Gastrocnemius medialis (tissue), 4 donors: ENCODE data around the gene POLDIP3. TPM values are rescaled to one million over a fixed set of nuclear protein-coding genes. Genes with fewer than 3 reads are reported as not detected.

Experiments
- ATAC-seq, 2 donors: fragments of 150-250 bp; one replicate each; pipeline ENCODE4 v1.9.1; 2016
- DNase-seq, 2 donors: peaks; one replicate each; pipeline ENCODE4 v3.0.0-alpha.2; 2019
- H3K27ac ChIP-seq, 4 donors: fragments of 200-600 bp; sonication (generic); 1 replicate in 1 of 4; 2 replicates in 3 of 4; pipeline ENCODE4 v1.5.1; 2016 to 2018; ENCODE audit warnings: mild to moderate bottlenecking in 2 of 4, moderate library complexity in 1 of 4
- H3K27me3 ChIP-seq, 3 donors: fragments of 200-600 bp; sonication (generic) in 2 of 3; 1 replicate in 1 of 3; 2 replicates in 2 of 3; pipeline versions ENCODE4 v1.5.1 to v1.6.0; 2016 to 2019; ENCODE audit warnings: mild to moderate bottlenecking in 1 of 3, moderate library complexity in 1 of 3
- H3K36me3 ChIP-seq, 2 donors: fragments of 200-600 bp; sonication (generic) in 1 of 2; one replicate each; pipeline ENCODE4 v1.5.1; 2017 to 2018
- H3K4me1 ChIP-seq, 2 donors: fragments of 200-600 bp; sonication (generic) in 1 of 2; one replicate each; pipeline ENCODE4 v1.5.1; 2016 to 2017; ENCODE audit warnings: mild to moderate bottlenecking in 2 of 2
- H3K4me3 ChIP-seq, 4 donors: fragments of 200-600 bp; sonication (generic) in 3 of 4; 1 replicate in 1 of 4; 2 replicates in 3 of 4; pipeline ENCODE4 v1.5.1; 2016 to 2019; ENCODE audit warnings: mild to moderate bottlenecking in 2 of 4
- H3K9me3 ChIP-seq, 3 donors: fragments of 200-600 bp; sonication (generic) in 2 of 3; 1 replicate in 1 of 3; 2 replicates in 2 of 3; pipeline ENCODE4 v1.5.1; 2016 to 2019
- POLR2A ChIP-seq, 2 donors: fragments of 450-650 bp; IDR thresholded peaks; one replicate each; pipeline ENCODE4 v1.6.1; 2017; ENCODE audit warnings: antibody characterized with exemption in 2 of 2, mild to moderate bottlenecking in 2 of 2, moderate library complexity in 2 of 2
- in situ Hi-C, 4 donors: fragments of 200-750 bp; cut with MboI; loops; one replicate each; pipeline versions ENCODE4 v1.15.0 to v1.8.0; 2017; ENCODE audit warnings: low sequenced_read_pairs in 4 of 4
- intact Hi-C: fragments of 100-400 bp; cut with DNase I; formaldehyde crosslinking; loops from one replicate; pipeline ENCODE4 v1.15.1; 2023; ENCODE audit warnings: low total_unique reads
- total RNA-seq, 4 donors: library from RNA; depleted of rRNA; stranded (reverse); fragments of >200 nt; gene quantifications; one replicate each; pipeline versions ENCODE4 v1.1.0 to v1.2.3, GENCODE V29; 2016
- TF ChIP-seq, protein P1 (sequence below), 5 experiments: fragments of 450-650 bp in 3 of 5; fragments of 200-600 bp in 2 of 5; sonication (generic) in 2 of 5; IDR thresholded peaks in 4 of 5; conservative IDR thresholded peaks in 1 of 5; 1 replicate in 4 of 5; 2 replicates in 1 of 5; pipeline ENCODE4 v1.5.1; 2016 to 2019; ENCODE audit warnings: antibody characterized with exemption in 5 of 5, mild to moderate bottlenecking in 3 of 5, moderate library complexity in 3 of 5

POLDIP3 gene
- total RNA-seq, 4 donors from 2014 or later = 19.7 to 28.7 (median 23.0) TPM

DNA sequence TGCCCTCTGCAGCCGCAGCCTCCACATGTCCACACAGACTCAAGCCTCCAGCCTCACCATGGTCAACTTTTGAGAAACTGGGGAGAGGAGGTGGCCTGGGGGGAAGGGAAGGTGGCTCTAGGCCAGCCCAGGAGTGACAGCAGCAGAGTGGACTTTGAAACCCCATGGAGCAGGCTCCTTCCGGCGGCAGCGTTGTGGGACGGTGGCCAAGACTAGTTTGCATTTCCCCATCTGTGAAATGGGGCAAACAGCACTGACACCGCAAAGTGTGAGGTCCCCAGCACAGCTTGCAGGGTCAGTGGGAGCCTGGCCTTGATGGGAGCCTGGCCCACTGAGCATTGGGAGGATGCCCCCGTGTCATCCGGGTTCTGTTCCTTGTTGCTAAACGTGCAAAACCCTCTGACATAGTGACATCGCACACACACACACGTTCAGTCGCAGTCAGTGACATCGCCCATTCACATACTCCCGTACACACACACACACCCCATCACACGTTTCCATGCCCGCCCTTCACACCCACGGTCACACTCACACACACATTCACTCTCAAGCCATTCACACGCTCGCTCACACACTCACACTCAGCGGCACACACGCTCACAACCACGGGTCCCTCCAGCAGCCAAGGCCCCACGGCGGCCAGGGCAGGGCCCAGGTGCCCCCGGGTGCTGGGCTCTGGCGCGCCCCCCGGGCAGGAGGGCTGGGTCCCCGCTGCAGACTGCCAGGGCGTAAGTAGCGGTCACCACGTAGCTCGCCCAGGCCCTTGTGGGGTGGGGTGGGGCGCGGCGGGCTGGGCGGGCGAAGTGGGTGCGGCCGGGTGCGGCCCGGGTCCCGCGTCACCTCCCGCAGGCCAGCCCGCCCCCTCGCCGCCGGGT is 33.9 kb upstream of the POLDIP3 start:
- Histone ChIP-seq H3K9me3 (no peaks in the 10 kb centered on the region), H3K4me3 (peak overlapping the region; percentile 77 to 100 (median 93)), H3K36me3 (no peaks in the 10 kb centered on the region), H3K4me1 (peaks cover 50 to 53% of the 10 kb centered on the region in 2 donors), H3K27ac (peak overlapping the region; percentile 92 to 99 (median 98)), H3K27me3 (no peaks in the 10 kb centered on the region)
- intact Hi-C loops = loop anchor here (1.0 to 5.0 kb wide), 4 partner anchors 33 to 259 kb away; partner anchors contain the start of gene ARFGAP3
- ATAC-seq (peak; percentile 32 to 40), DNase-seq (peak; percentile 32 to 44)
- in situ Hi-C loops = no loop called here
- TF ChIP-seq, protein P1, sequence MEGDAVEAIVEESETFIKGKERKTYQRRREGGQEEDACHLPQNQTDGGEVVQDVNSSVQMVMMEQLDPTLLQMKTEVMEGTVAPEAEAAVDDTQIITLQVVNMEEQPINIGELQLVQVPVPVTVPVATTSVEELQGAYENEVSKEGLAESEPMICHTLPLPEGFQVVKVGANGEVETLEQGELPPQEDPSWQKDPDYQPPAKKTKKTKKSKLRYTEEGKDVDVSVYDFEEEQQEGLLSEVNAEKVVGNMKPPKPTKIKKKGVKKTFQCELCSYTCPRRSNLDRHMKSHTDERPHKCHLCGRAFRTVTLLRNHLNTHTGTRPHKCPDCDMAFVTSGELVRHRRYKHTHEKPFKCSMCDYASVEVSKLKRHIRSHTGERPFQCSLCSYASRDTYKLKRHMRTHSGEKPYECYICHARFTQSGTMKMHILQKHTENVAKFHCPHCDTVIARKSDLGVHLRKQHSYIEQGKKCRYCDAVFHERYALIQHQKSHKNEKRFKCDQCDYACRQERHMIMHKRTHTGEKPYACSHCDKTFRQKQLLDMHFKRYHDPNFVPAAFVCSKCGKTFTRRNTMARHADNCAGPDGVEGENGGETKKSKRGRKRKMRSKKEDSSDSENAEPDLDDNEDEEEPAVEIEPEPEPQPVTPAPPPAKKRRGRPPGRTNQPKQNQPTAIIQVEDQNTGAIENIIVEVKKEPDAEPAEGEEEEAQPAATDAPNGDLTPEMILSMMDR (IDR thresholded peaks at IDR 0.05 in 4 of 5, conservative IDR thresholded peaks at IDR 0.05 in 1 of 5) = no peak
- peak in 1 of 2 donors; percentile 58 for TF ChIP-seq POLR2A (IDR thresholded peaks at IDR 0.05)

DNA sequence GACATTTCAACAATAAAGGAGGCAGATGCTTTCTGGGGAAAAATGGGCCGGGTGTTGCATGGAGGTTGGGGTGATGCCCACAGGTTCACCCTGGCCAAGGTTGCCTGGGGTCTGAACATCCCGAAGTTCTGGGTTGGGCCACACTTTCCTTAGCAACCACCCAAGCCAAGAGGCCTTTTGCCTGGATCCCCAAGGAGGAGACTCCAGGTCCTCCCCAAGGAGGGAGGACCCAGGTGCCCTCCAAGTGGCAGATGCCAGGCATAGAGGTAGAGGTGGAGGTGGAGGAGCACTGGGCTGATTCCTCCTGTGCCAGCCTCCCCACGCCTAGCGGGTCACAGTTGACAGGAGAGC is 33.3 kb upstream of the POLDIP3 start:
- in situ Hi-C loops = no loop called here
- Histone ChIP-seq H3K36me3 (no peaks in the 10 kb centered on the region), H3K27me3 (no peaks in the 10 kb centered on the region), H3K27ac (peak overlapping the region; percentile 92 to 99 (median 98)), H3K9me3 (no peaks in the 10 kb centered on the region), H3K4me1 (peaks cover 54 to 59% of the 10 kb centered on the region in 2 donors), H3K4me3 (peak overlapping the region; percentile 77 to 100 (median 93))
- no peak for ATAC-seq
- TF ChIP-seq, protein P1 (IDR thresholded peaks at IDR 0.05 in 4 of 5, conservative IDR thresholded peaks at IDR 0.05 in 1 of 5) = no peak
- no peak for TF ChIP-seq POLR2A (IDR thresholded peaks at IDR 0.05)
- intact Hi-C loops = loop anchor here (1.0 to 5.0 kb wide), 4 partner anchors 33 to 259 kb away; partner anchors contain the start of gene ARFGAP3
- DNase-seq = no peak

DNA sequence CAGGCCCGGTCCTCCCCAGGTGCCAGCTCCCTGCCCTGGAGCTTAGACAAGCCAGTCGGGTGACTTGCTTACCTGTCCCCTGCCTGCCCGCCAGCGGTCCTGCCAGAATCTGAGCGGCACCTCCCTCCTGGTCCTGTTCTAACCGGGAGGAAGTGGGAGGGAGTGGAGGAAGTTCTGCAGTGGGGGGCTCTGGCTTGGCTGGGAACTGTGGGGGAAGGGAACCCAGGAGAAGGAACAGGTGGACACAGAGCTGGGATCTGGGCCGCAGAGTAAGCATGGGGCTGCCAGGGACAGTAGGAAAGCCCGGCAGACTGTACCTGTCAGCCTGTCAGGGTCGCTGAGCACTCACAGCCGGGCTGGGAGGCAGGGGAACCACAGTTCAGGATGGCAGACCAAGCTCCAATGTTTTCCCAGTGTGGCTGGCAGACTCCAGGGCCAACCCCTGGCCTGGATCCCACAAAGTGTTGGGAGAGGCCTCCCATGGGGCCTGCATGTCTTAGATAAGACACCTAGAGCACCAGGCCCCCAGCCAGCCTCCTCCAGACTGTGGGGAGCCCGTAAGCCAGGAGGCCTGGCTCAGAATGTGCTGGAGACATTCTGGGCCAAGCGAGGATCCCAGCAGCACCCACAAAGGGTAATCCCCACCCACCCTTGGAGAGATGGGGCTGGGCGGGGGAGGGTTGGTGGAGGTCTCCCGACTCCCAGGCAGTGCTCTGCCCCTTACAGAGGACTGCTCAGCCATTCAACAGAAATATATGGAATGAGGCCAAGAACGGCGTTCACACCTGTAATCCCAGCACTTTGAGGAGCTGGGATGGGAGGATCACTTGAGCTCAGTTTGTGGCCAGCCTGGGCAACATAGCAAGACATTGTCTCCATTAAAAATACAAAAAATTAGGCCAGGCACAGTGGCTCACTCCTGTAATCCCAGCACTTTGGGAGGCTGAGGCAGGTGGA is 32.2 kb upstream of the POLDIP3 start:
- H3K27ac ChIP-seq = peak overlapping the region; percentile 92 to 99 (median 98)
- no peaks in the 10 kb centered on the region for H3K36me3 ChIP-seq
- no peaks in the 10 kb centered on the region for H3K9me3 ChIP-seq
- no peaks in the 10 kb centered on the region for H3K27me3 ChIP-seq
- peaks cover 64 to 70% of the 10 kb centered on the region in 2 donors for H3K4me1 ChIP-seq
- TF ChIP-seq, protein P1 (IDR thresholded peaks at IDR 0.05 in 4 of 5, conservative IDR thresholded peaks at IDR 0.05 in 1 of 5) = no peak
- TF ChIP-seq POLR2A (IDR thresholded peaks at IDR 0.05) = peak in 1 of 2 donors; percentile 24
- DNase-seq (peak in 1 of 2 donors; percentile 58), ATAC-seq (peak in 1 of 2 donors; percentile 5)
- intact Hi-C loops (loop anchor here (5.0 kb wide), 3 partner anchors 40 to 260 kb away; partner anchors contain the start of gene ARFGAP3), in situ Hi-C loops (no loop called here)
- H3K4me3 ChIP-seq = peak overlapping the region; percentile 44 to 54 (median 48)

DNA sequence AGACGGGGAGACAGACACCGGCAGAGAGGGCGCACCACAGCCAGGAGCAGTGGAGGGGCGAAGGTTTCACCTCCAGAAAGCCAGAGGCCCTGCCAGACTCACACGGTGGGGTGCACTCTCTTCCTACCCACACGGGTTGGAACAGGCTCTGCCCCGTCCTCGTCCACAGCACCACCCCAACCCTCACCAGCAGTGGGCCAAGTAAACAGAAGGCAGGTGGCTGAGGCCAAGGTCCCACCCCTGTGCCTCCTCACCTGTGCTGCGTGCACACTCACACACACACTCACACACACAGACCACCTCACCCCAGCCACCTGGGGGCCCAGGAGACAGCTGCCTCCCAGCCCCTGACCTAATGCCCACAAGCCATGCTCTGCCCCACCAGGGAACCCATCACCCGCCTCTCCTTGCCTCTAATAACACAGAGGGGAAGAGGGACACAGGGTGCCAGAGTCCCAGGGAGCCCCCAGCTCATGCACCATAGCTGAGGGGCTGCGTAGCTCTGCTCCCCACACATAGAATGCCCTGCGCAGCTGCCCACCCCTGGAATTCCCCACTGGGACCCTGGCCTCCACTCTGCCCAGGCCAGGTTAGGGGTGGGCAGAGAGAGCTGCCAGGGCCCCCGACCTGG is 31.4 kb upstream of the POLDIP3 start:
- peak in 1 of 2 donors; percentile 10 for ATAC-seq

More for the DNA sequence above, 31.4 kb upstream of the POLDIP3 start:
- Histone ChIP-seq H3K27ac (peak overlapping the region; percentile 92 to 99 (median 98)), H3K36me3 (no peaks in the 10 kb centered on the region), H3K4me1 (peaks cover 67 to 71% of the 10 kb centered on the region in 2 donors), H3K4me3 (peak overlapping the region; percentile 44 to 54 (median 48)), H3K9me3 (no peaks in the 10 kb centered on the region), H3K27me3 (no peaks in the 10 kb centered on the region)
- DNase-seq = no peak
- TF ChIP-seq, protein P1 (IDR thresholded peaks at IDR 0.05 in 4 of 5, conservative IDR thresholded peaks at IDR 0.05 in 1 of 5) = no peak
- no peak for TF ChIP-seq POLR2A (IDR thresholded peaks at IDR 0.05)
- intact Hi-C loops (loop anchor here (5.0 kb wide), 3 partner anchors 41 to 261 kb away; partner anchors contain the start of gene ARFGAP3), in situ Hi-C loops (no loop called here)
